HepG2 (cell line): ENCODE results near the gene CAPN9. TPM values are rescaled to one million over a fixed set of nuclear protein-coding genes. Genes with fewer than 3 reads are reported as not detected.

Experiments
- DPF2 ChIP-seq: sonication (generic); formaldehyde crosslinking; IDR thresholded peaks from 2 replicates; pipeline ENCODE4 v1.4.0; 2020; ENCODE audit warnings: mild to moderate bottlenecking, low read depth, missing genetic modification reagents, borderline replicate concordance
- GRHL1 ChIP-seq: sonication (generic); formaldehyde crosslinking; conservative IDR thresholded peaks from 2 replicates; pipeline ENCODE4 v1.8.0; 2022; ENCODE audit warnings: missing genetic modification reagents
- KDM2A ChIP-seq: sonication (generic); formaldehyde crosslinking; IDR thresholded peaks from 2 replicates; pipeline ENCODE4 v1.4.0; 2020; ENCODE audit warnings: low read depth, missing genetic modification reagents, borderline replicate concordance
- SAP130 ChIP-seq: IDR thresholded peaks from 2 replicates; pipeline ENCODE4 v1.6.1; 2016; ENCODE audit warnings: low read depth
- TBP ChIP-seq: sonication (generic); formaldehyde crosslinking; IDR thresholded peaks from 2 replicates; pipeline ENCODE4 v1.5.0; 2020; ENCODE audit warnings: missing genetic modification reagents
- ZBED4 ChIP-seq: sonication (generic); formaldehyde crosslinking; IDR thresholded peaks from 2 replicates; pipeline ENCODE4 v1.4.0; 2020; ENCODE audit warnings: missing genetic modification reagents, borderline replicate concordance
- ZBTB3 ChIP-seq: sonication (generic); formaldehyde crosslinking; IDR thresholded peaks from 2 replicates; pipeline ENCODE4 v1.4.0; 2020; ENCODE audit warnings: low read depth, mild to moderate bottlenecking, moderate library complexity, missing genetic modification reagents, borderline replicate concordance
- ZBTB37 ChIP-seq: sonication (generic); formaldehyde crosslinking; IDR thresholded peaks from 2 replicates; pipeline ENCODE4 v1.4.0; 2020; ENCODE audit warnings: mild to moderate bottlenecking, missing genetic modification reagents
- ZNF224 ChIP-seq: sonication (generic); formaldehyde crosslinking; IDR thresholded peaks from 2 replicates; pipeline ENCODE4 v1.5.0; 2020; ENCODE audit warnings: mild to moderate bottlenecking, missing genetic modification reagents
- ZNF629 ChIP-seq: sonication (generic); formaldehyde crosslinking; conservative IDR thresholded peaks from 2 replicates; pipeline ENCODE4 v1.5.0; 2020; ENCODE audit warnings: missing genetic modification reagents
- ZNF792 ChIP-seq: IDR thresholded peaks from 2 replicates; pipeline ENCODE4 v1.6.1; 2016
- ZNF83 ChIP-seq: sonication (generic); formaldehyde crosslinking; IDR thresholded peaks from 2 replicates; pipeline ENCODE4 v1.4.0; 2020; ENCODE audit warnings: missing genetic modification reagents, mild to moderate bottlenecking, borderline replicate concordance
- polyA plus RNA-seq, 8 experiments: library from polyadenylated mRNA; depleted of rRNA in 3 of 8; stranded (reverse) in 7 of 8; unstranded in 1 of 8; fragments of >200 nt; fragmentation: Illumina TruSeq in 4 of 8; extraction: Trizol in 4 of 8; gene quantifications; 2 replicates each; pipeline versions ENCODE4 v1.2.1 to v1.2.3, GENCODE V29; 2011 to 2016; ENCODE audit warnings: low read depth in 4 of 8, missing spikeins in 1 of 8, mixed read lengths in 1 of 8; ENCODE audit not compliant: insufficient read depth in 1 of 8
- total RNA-seq, 5 experiments: library from RNA; depleted of rRNA; stranded (reverse); fragments of >200 nt; fragmentation: Illumina TruSeq; extraction: Trizol; gene quantifications; 2 replicates each; pipeline ENCODE4 v1.2.3, GENCODE V29; 2016; ENCODE audit warnings: low read depth in 1 of 5
- TF ChIP-seq, protein P1 (sequence below): sonication (generic); formaldehyde crosslinking; IDR thresholded peaks from 2 replicates; pipeline ENCODE4 v1.4.0; 2020; ENCODE audit warnings: missing genetic modification reagents
- TF ChIP-seq, protein P2 (sequence below): IDR thresholded peaks from 2 replicates; pipeline ENCODE4 v1.6.1; 2012; ENCODE audit warnings: low read depth, low read length, improper control_type of control experiment

Gene CAPN9
- total and polyA plus RNA-seq, 2 of the 13 experiments (the other 11 are each of a cell fraction or from before 2014, with no cell fraction given), result 0.04 to 0.31 TPM

DNA sequence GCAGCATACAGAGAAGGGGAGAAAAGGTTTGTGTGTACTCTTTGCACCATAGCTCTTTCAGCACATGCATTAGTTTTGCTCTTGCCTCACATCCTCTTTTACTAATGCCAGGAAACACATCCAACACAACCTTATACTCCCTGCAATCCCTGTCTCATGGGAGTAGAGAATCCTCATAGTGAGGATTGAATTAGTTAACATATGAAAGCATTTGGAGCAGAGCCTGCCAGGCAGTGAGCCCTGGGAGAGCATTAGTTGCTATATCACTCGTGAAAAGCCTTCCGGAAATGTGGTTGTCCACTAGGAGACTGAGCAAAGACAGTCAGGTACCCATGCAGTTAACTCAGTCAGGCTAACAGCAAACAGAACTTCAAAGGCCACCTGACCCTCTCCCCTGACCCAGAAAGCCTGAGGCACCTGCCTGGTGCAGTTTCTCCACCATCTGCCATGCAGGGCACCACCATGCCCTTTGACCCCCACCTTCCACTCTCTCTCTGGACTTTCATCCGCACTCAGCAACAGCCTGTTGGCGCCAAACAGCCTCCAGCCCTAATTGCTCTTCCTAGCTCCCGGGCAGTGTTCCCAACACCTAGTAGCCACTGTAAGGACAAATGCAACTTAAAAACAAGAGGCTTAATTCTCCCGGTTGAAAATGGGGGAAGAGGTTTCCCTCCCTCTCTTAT, 18.3 kb upstream of the CAPN9 start (continued):
- TF ChIP-seq, protein P1, sequence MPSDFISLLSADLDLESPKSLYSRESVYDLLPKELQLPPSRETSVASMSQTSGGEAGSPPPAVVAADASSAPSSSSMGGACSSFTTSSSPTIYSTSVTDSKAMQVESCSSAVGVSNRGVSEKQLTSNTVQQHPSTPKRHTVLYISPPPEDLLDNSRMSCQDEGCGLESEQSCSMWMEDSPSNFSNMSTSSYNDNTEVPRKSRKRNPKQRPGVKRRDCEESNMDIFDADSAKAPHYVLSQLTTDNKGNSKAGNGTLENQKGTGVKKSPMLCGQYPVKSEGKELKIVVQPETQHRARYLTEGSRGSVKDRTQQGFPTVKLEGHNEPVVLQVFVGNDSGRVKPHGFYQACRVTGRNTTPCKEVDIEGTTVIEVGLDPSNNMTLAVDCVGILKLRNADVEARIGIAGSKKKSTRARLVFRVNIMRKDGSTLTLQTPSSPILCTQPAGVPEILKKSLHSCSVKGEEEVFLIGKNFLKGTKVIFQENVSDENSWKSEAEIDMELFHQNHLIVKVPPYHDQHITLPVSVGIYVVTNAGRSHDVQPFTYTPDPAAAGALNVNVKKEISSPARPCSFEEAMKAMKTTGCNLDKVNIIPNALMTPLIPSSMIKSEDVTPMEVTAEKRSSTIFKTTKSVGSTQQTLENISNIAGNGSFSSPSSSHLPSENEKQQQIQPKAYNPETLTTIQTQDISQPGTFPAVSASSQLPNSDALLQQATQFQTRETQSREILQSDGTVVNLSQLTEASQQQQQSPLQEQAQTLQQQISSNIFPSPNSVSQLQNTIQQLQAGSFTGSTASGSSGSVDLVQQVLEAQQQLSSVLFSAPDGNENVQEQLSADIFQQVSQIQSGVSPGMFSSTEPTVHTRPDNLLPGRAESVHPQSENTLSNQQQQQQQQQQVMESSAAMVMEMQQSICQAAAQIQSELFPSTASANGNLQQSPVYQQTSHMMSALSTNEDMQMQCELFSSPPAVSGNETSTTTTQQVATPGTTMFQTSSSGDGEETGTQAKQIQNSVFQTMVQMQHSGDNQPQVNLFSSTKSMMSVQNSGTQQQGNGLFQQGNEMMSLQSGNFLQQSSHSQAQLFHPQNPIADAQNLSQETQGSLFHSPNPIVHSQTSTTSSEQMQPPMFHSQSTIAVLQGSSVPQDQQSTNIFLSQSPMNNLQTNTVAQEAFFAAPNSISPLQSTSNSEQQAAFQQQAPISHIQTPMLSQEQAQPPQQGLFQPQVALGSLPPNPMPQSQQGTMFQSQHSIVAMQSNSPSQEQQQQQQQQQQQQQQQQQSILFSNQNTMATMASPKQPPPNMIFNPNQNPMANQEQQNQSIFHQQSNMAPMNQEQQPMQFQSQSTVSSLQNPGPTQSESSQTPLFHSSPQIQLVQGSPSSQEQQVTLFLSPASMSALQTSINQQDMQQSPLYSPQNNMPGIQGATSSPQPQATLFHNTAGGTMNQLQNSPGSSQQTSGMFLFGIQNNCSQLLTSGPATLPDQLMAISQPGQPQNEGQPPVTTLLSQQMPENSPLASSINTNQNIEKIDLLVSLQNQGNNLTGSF (CRISPR knock-in tag), result no peak
- TF ChIP-seq ZNF224 (CRISPR knock-in tag), result no peak
- TF ChIP-seq SAP130 (CRISPR knock-in tag), result peak; percentile 95
- peak; percentile 99 for TF ChIP-seq ZBTB37
- TF ChIP-seq, protein P2, sequence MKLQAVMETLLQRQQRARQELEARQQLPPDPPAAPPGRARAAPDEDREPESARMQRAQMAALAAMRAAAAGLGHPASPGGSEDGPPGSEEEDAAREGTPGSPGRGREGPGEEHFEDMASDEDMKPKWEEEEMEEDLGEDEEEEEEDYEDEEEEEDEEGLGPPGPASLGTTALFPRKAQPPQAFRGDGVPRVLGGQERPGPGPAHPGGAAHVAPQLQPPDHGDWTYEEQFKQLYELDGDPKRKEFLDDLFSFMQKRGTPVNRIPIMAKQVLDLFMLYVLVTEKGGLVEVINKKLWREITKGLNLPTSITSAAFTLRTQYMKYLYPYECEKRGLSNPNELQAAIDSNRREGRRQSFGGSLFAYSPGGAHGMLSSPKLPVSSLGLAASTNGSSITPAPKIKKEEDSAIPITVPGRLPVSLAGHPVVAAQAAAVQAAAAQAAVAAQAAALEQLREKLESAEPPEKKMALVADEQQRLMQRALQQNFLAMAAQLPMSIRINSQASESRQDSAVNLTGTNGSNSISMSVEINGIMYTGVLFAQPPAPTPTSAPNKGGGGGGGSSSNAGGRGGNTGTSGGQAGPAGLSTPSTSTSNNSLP, result no peak; the same call in 1 of the 2 replicates
- TF ChIP-seq KDM2A, result peak; percentile 63; the same call in 1 of the 2 replicates
- TF ChIP-seq DPF2 (CRISPR knock-in tag), result peak; percentile 95
- peak; percentile 91 for TF ChIP-seq ZBED4
- peak; percentile 97 for TF ChIP-seq ZNF792
- TF ChIP-seq GRHL1 (CRISPR knock-in tag), result no peak
- peak; percentile 72 for TF ChIP-seq ZNF629 (CRISPR knock-in tag)
- 0 out of 2 replicates have a peak, but pooled peaks have one; percentile 80 for TF ChIP-seq ZNF83
- no peak for TF ChIP-seq TBP (CRISPR knock-in tag)
- peak; percentile 62; the same call in 1 of the 2 replicates for TF ChIP-seq ZBTB3 (CRISPR knock-in tag)
